OCI-LY1 (cell line): ENCODE data around the gene SMARCAL1.

Source experiments
- H2AFZ ChIP-seq: fragments of 200-600 bp; sonication (generic), shearing (Covaris generic); 2 replicates; pipeline ENCODE4 v1.6.0; 2014; ENCODE audit warnings: antibody characterized with exemption, mild to moderate bottlenecking, low read length
- H3F3A ChIP-seq: fragments of 200-600 bp; sonication (generic), shearing (Covaris generic); 2 replicates; pipeline ENCODE4 v1.6.0; 2014; ENCODE audit warnings: mild to moderate bottlenecking, antibody characterized with exemption, low read length, moderate library complexity; ENCODE audit not compliant: insufficient read depth
- H3K27ac ChIP-seq: fragments of 200-600 bp; sonication (generic); 2 replicates; pipeline ENCODE4 v1.5.1; 2014; ENCODE audit warnings: low read length, mixed run types, mild to moderate bottlenecking, low read depth; ENCODE audit not compliant: poor library complexity, severe bottlenecking
- H3K27me3 ChIP-seq: fragments of 200-600 bp; sonication (generic); 2 replicates; pipeline ENCODE4 v1.6.0; 2014; ENCODE audit warnings: antibody characterized with exemption, mild to moderate bottlenecking, low read length, moderate library complexity; ENCODE audit not compliant: insufficient read depth
- H3K36me3 ChIP-seq: fragments of 200-600 bp; sonication (generic); 2 replicates; pipeline ENCODE4 v1.6.1; 2014; ENCODE audit warnings: mild to moderate bottlenecking, antibody characterized with exemption, low read length, moderate library complexity, mixed read lengths; ENCODE audit not compliant: insufficient read depth
- H3K4me1 ChIP-seq: fragments of 200-600 bp; sonication (generic); 2 replicates; pipeline ENCODE4 v1.5.1; 2014; ENCODE audit warnings: mild to moderate bottlenecking, low read length, moderate library complexity; ENCODE audit not compliant: insufficient read depth, severe bottlenecking
- H3K4me2 ChIP-seq: fragments of 200-600 bp; sonication (generic), shearing (Covaris generic); 2 replicates; pipeline ENCODE4 v1.6.1; 2014; ENCODE audit warnings: low read length
- H3K4me3 ChIP-seq: fragments of 200-600 bp; sonication (generic); 2 replicates; pipeline ENCODE4 v1.5.1; 2014; ENCODE audit warnings: low read length, low read depth, mild to moderate bottlenecking, mixed read lengths; ENCODE audit not compliant: poor library complexity, severe bottlenecking
- H3K79me2 ChIP-seq: fragments of 200-600 bp; shearing (Covaris generic); 2 replicates; pipeline ENCODE4 v1.6.1; 2016; ENCODE audit warnings: mixed run types, low read length, mixed read lengths; ENCODE audit not compliant: insufficient read depth
- H3K9ac ChIP-seq: fragments of 200-600 bp; sonication (generic), shearing (Covaris generic); 2 replicates; pipeline ENCODE4 v1.6.1; 2014; ENCODE audit warnings: mild to moderate bottlenecking, low read length, mixed read lengths
- H3K9me2 ChIP-seq: fragments of 200-600 bp; sonication (generic), shearing (Covaris generic); 2 replicates; pipeline ENCODE4 v1.6.1; 2014; ENCODE audit warnings: low read depth, mild to moderate bottlenecking, low read length, mixed read lengths
- H3K9me3 ChIP-seq: fragments of 200-600 bp; shearing (Covaris generic); 2 replicates; pipeline ENCODE4 v1.6.1; 2014; ENCODE audit warnings: low read length, mixed read lengths
- H4K20me1 ChIP-seq: fragments of 200-600 bp; sonication (generic), shearing (Covaris generic); 2 replicates; pipeline ENCODE4 v1.6.0; 2016; ENCODE audit warnings: mild to moderate bottlenecking, low read length; ENCODE audit not compliant: insufficient read depth
- CTCF ChIP-seq: fragments of 200-600 bp; sonication (generic), shearing (Covaris generic); IDR thresholded peaks from 2 replicates; pipeline ENCODE4 v1.5.1; 2017; ENCODE audit warnings: mild to moderate bottlenecking, antibody characterized with exemption, low read length, moderate library complexity, mixed read lengths
- EZH2 ChIP-seq: fragments of 200-600 bp; sonication (generic), shearing (Covaris generic); IDR thresholded peaks from 2 replicates; pipeline ENCODE4 v1.8.0; 2017; ENCODE audit warnings: borderline replicate concordance, mixed run types, mild to moderate bottlenecking, antibody characterized with exemption, low read length, moderate library complexity, mixed read lengths

The SMARCAL1 gene

GRCh38 chr2:216464104-216464720 lies 51.9 kb downstream of the SMARCAL1 start:
- H2AFZ ChIP-seq = no peak overlapping the region
- no peak overlapping the region for H3K4me3 ChIP-seq
- no peaks in the 10 kb centered on the region for H4K20me1 ChIP-seq
- TF ChIP-seq EZH2 (no peak), CTCF (no peak)
- H3K9ac ChIP-seq = no peak overlapping the region
- H3K27ac ChIP-seq = no peak overlapping the region
- H3F3A ChIP-seq = no peaks in the 10 kb centered on the region
- H3K4me1 ChIP-seq = no peaks in the 10 kb centered on the region
- no peaks in the 10 kb centered on the region for H3K27me3 ChIP-seq
- peaks cover 6% of the 10 kb centered on the region; the same call in 1 of the 2 replicates for H3K36me3 ChIP-seq
- H3K79me2 ChIP-seq = no peaks in the 10 kb centered on the region
- no peaks in the 10 kb centered on the region for H3K9me3 ChIP-seq
- no peaks in the 10 kb centered on the region for H3K9me2 ChIP-seq
- H3K4me2 ChIP-seq = no peak overlapping the region

GRCh38 chr2:216465579-216466195 lies 53.4 kb downstream of the SMARCAL1 start:
- TF ChIP-seq CTCF (no peak), EZH2 (no peak)
- Histone ChIP-seq H3K36me3 (peaks cover 10% of the 10 kb centered on the region; the same call in 1 of the 2 replicates), H3K27me3 (no peaks in the 10 kb centered on the region), H3K9ac (no peak overlapping the region), H3F3A (no peaks in the 10 kb centered on the region), H3K9me3 (no peaks in the 10 kb centered on the region), H3K27ac (no peak overlapping the region), H3K4me3 (no peak overlapping the region), H3K4me1 (no peaks in the 10 kb centered on the region), H3K9me2 (no peaks in the 10 kb centered on the region), H3K79me2 (no peaks in the 10 kb centered on the region), H2AFZ (no peak overlapping the region), H3K4me2 (no peak overlapping the region), H4K20me1 (no peaks in the 10 kb centered on the region)

GRCh38 chr2:216467845-216468244 lies 55.6 kb downstream of the SMARCAL1 start:
- no peaks in the 10 kb centered on the region for H3K27me3 ChIP-seq
- no peaks in the 10 kb centered on the region for H4K20me1 ChIP-seq
- no peaks in the 10 kb centered on the region for H3F3A ChIP-seq
- H3K9me2 ChIP-seq = no peaks in the 10 kb centered on the region
- no peak overlapping the region for H3K27ac ChIP-seq
- H2AFZ ChIP-seq = no peak overlapping the region
- H3K4me3 ChIP-seq = no peak overlapping the region
- no peaks in the 10 kb centered on the region for H3K9me3 ChIP-seq
- H3K36me3 ChIP-seq = peaks cover 10% of the 10 kb centered on the region; the same call in 1 of the 2 replicates
- no peak overlapping the region for H3K9ac ChIP-seq
- TF ChIP-seq EZH2 (no peak), CTCF (no peak)
- H3K79me2 ChIP-seq = no peaks in the 10 kb centered on the region
- H3K4me1 ChIP-seq = no peaks in the 10 kb centered on the region
- H3K4me2 ChIP-seq = no peak overlapping the region
